Bronchus fibroblast of lung (primary cell): Measurements from ENCODE around the gene NTN4. TPM values are rescaled to one million over a fixed set of nuclear protein-coding genes. Genes with fewer than 3 reads are reported as not detected.

Source experiments
- total RNA-seq: library from RNA; depleted of rRNA; stranded (reverse); fragments of >200 nt; gene quantifications from 2 replicates; pipeline ENCODE4 v1.2.3, GENCODE V29; 2015

NTN4 gene
- total RNA-seq = 3.6 and 5.4 TPM in 2 replicates

GRCh38 chr12:95790033-95790916, at the start of gene NTN4:
Gene NTN4 (minus strand): TSS chr12:95790764. CDS start chr12:95790309, 455 bp downstream.

Other genes starting within 250 kb of the NTN4 start
- gene USP44, start 239.3 kb downstream of the NTN4 start, total RNA-seq = 0.50 and 1.0 TPM in 2 replicates
- gene SNRPF, start 68.2 kb upstream of the NTN4 start, total RNA-seq = 15.0 and 18.4 TPM in 2 replicates
- not detected in 2 replicates for gene CCDC38, start 151.8 kb upstream of the NTN4 start, total RNA-seq
- gene AMDHD1, start 152.6 kb upstream of the NTN4 start, total RNA-seq = 0.15 TPM in 1 of 2 replicates, not detected in the other
- under 0.01 TPM in 2 replicates for gene HAL, start 205.6 kb upstream of the NTN4 start, total RNA-seq
- gene LTA4H, start 244.8 kb upstream of the NTN4 start, total RNA-seq = 60.7 and 70.1 TPM in 2 replicates